ENCODE results near the gene TCF25. TPM values are rescaled to one million over a fixed set of nuclear protein-coding genes. Genes with fewer than 3 reads are reported as not detected.

TCF25 gene
- total RNA-seq, 4 donors from 2014 or later = 126 to 151 (median 137) TPM

DNA sequence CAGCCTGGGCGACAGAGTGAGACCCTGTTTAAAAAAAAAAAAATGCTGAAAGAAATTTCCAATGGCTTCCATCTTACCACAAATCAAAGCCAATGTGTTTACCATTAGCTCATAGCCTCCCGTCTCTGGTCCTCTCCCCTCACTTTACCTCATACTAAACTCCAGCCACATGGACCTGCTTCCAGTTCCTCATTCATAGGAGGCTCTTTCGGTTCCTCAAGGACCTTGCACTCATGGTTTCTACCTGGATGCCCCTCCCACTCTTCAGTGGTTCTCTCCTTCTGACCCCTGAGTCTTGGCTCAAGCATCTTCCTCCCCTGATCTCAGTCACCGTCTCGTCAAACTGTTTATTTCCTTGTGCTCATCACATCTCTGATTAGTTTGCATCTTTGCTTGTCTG lies 71.4 kb downstream of the TCF25 start:
- H3K4me1 ChIP-seq = peaks cover 13 to 19% (median 19%) of the 10 kb centered on the region in 4 donors
- H3K9me3 ChIP-seq = no peaks in the 10 kb centered on the region
- WGBS = 71% methylated on average over 5 of the region's 5 CpGs
- no peak overlapping the region for H3K27ac ChIP-seq (replicated peaks in 1 of 4)
- TF ChIP-seq EP300 (IDR thresholded peaks at IDR 0.05) (no peak), CTCF (IDR thresholded peaks at IDR 0.05) (no peak), POLR2AphosphoS5 (IDR thresholded peaks at IDR 0.05) (no peak), POLR2A (IDR thresholded peaks at IDR 0.05; ENCODE audit: low read depth) (no peak)
- no peak overlapping the region for H3K4me3 ChIP-seq
- H3K36me3 ChIP-seq = no peaks in the 10 kb centered on the region
- intact Hi-C loops (cut with DNase I) = no loop called here
- peaks cover 0 to 21% (median 0%) of the 10 kb centered on the region in 4 donors for H3K27me3 ChIP-seq
- DNase-seq (ENCODE audit: extremely low spot score) = no peak

DNA sequence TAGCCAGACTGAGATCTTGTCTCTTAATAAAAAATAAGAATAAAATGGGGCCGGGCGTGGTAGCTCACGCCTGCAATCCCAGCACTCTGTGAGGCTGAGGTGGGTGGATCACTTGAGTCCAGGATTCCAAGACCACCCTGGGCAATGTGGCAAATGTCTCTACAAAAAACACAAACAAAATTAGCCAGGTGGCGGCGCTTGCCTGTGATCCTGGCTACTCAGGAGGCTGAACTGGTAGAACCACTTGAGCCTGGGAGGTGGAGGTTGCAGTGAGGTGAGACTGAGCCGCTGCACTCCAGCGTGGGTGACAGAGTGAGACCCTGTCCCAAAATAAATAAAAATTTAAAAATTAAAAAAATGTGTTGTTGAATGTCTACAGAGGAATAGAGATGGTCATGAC lies 72.3 kb downstream of the TCF25 start:
- intact Hi-C loops (cut with DNase I) = no loop called here
- TF ChIP-seq EP300 (IDR thresholded peaks at IDR 0.05) (no peak), POLR2AphosphoS5 (IDR thresholded peaks at IDR 0.05) (no peak), POLR2A (IDR thresholded peaks at IDR 0.05; ENCODE audit: low read depth) (no peak), CTCF (IDR thresholded peaks at IDR 0.05) (no peak)

DNA sequence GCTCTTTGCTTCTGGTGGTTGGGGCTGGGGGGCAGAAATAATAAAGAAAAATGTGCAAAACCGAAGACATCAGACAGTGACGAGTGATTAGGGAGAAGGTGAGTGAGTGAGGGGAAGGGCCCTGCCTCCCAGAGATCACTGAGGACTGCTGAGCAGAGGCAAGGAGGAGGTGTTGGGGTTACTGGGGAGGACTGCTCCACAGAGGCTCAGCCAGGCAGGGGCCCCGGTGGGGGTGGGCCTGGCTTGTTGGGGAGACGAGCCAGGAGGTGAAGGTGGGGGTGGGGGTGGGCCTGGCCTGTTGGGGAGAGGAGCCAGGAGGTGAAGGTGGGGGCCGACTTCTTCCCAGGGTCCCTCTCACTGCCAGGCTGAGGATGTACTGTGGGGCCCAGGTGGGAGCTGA lies 73.1 kb downstream of the TCF25 start:
- 71% methylated on average over 5 of the region's 5 CpGs for WGBS
- intact Hi-C loops (cut with DNase I) = no loop called here

More for the DNA sequence above, 72.3 kb downstream of the TCF25 start:
- Histone ChIP-seq H3K36me3 (no peaks in the 10 kb centered on the region), H3K9me3 (no peaks in the 10 kb centered on the region), H3K27ac (replicated peaks in 1 of 4) (no peak overlapping the region), H3K4me1 (peaks cover 13 to 24% (median 21%) of the 10 kb centered on the region in 4 donors), H3K27me3 (peaks cover 0 to 21% (median 0%) of the 10 kb centered on the region in 4 donors), H3K4me3 (no peak overlapping the region)
- DNase-seq (ENCODE audit: extremely low spot score) = no peak
- 70% methylated on average over 7 of the region's 7 CpGs for WGBS

DNA sequence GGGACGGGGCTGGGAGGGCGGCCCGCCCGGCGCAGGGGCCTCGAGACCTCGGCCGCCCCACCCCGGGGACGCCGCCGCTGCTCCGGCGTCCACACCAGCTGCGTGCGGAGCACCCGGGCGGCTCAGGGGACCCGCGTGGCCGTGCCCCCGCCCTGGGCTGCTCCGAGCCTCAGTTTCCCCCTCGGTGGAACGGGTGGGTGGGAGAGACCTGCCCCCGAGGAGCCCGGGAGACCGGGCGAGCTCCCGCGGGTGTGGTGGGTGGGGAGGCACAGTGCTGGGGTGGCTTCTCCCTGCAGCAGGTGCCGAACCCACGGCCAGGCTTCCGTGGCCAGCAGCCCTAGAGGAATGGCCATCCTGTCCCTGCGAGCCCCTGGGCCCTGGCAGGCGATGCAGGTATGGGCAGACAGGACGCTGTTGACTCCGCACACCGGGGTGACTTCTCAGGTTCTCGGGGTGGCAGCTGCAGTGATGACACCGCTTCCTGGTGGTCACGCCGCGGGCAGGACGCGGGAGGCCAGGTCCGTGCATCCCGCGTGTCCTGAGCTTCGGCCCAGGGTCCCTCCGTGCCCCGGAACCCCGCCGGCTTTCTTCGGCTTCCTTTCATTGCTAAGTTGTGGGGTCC lies 75.8 kb downstream of the TCF25 start:
- Histone ChIP-seq H3K27ac (replicated peaks in 1 of 4) (peak overlapping the region; percentile 59 to 66 (median 65)), H3K4me3 (peak overlapping the region; percentile 65 to 81 (median 66)), H3K27me3 (peaks cover 0 to 21% (median 0%) of the 10 kb centered on the region in 4 donors), H3K36me3 (peaks cover 0 to 6% (median 6%) of the 10 kb centered on the region in 4 donors), H3K9me3 (no peaks in the 10 kb centered on the region), H3K4me1 (peaks cover 13 to 24% (median 21%) of the 10 kb centered on the region in 4 donors)
- 42% methylated on average over 13 of the region's 55 CpGs for WGBS
- no peak for DNase-seq (ENCODE audit: extremely low spot score)
- TF ChIP-seq CTCF (IDR thresholded peaks at IDR 0.05) (no peak), POLR2A (IDR thresholded peaks at IDR 0.05; ENCODE audit: low read depth) (no peak), EP300 (IDR thresholded peaks at IDR 0.05) (no peak), POLR2AphosphoS5 (IDR thresholded peaks at IDR 0.05) (no peak)
- intact Hi-C loops (cut with DNase I) = no loop called here

More for the DNA sequence above, 73.1 kb downstream of the TCF25 start:
- Histone ChIP-seq H3K27me3 (peaks cover 0 to 21% (median 0%) of the 10 kb centered on the region in 4 donors), H3K4me3 (no peak overlapping the region), H3K9me3 (no peaks in the 10 kb centered on the region), H3K27ac (replicated peaks in 1 of 4) (no peak overlapping the region), H3K36me3 (no peaks in the 10 kb centered on the region), H3K4me1 (peaks cover 13 to 24% (median 21%) of the 10 kb centered on the region in 4 donors)
- no peak for DNase-seq (ENCODE audit: extremely low spot score)
- TF ChIP-seq EP300 (IDR thresholded peaks at IDR 0.05) (no peak), POLR2A (IDR thresholded peaks at IDR 0.05; ENCODE audit: low read depth) (no peak), CTCF (IDR thresholded peaks at IDR 0.05) (no peak), POLR2AphosphoS5 (IDR thresholded peaks at IDR 0.05) (no peak)
